Measurements from ENCODE around the gene NTNG1.

DNA sequence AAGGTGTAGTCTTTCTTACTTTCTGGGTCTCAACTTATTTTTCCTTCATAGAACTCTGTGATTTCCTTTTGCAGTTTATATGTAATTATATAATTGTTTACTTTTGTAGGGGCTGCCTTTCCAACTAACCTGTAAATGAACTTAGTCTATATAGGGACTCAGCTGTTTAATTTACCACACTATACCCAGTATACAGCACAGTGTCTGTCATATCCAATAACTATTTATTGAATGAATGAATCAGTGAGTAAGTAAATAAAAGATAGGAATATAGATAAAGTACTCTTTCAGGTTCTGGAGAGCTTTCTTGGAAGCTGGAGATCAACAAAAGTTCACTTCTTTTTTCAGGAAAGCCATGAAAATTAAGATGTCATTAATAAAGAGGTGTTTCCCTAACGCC is 174.8 kb downstream of the NTNG1 start:
- no peak for TF ChIP-seq POLR2A (IDR thresholded peaks at IDR 0.05)
- TF ChIP-seq, protein P1, sequence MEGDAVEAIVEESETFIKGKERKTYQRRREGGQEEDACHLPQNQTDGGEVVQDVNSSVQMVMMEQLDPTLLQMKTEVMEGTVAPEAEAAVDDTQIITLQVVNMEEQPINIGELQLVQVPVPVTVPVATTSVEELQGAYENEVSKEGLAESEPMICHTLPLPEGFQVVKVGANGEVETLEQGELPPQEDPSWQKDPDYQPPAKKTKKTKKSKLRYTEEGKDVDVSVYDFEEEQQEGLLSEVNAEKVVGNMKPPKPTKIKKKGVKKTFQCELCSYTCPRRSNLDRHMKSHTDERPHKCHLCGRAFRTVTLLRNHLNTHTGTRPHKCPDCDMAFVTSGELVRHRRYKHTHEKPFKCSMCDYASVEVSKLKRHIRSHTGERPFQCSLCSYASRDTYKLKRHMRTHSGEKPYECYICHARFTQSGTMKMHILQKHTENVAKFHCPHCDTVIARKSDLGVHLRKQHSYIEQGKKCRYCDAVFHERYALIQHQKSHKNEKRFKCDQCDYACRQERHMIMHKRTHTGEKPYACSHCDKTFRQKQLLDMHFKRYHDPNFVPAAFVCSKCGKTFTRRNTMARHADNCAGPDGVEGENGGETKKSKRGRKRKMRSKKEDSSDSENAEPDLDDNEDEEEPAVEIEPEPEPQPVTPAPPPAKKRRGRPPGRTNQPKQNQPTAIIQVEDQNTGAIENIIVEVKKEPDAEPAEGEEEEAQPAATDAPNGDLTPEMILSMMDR (IDR thresholded peaks at IDR 0.05) = no peak

Data from esophagus squamous epithelium (tissue), 4 donors.